NB4 (cell line): Measurements from ENCODE around the gene CFP.

Experiments
- CTCF ChIP-seq: IDR thresholded peaks from one replicate; pipeline ENCODE4 v1.5.1; 2012; ENCODE audit warnings: low read depth, low read length
- POLR2A ChIP-seq: IDR thresholded peaks from 2 replicates; pipeline ENCODE4 v1.6.1; 2011; ENCODE audit warnings: mild to moderate bottlenecking; ENCODE audit not compliant: insufficient read length; ENCODE audit errors: extremely low read depth

GRCh38 chrX:47649781-47650163, 20.0 kb upstream of the CFP start:
- no peak for TF ChIP-seq POLR2A
- TF ChIP-seq CTCF, result no peak
